GM23338 (cell line): ENCODE measurements around the gene ABI1. TPM values are rescaled to one million over a fixed set of nuclear protein-coding genes. Genes with fewer than 3 reads are reported as not detected.
"Not testable (repeated sequence)": the region's sequence is repeated elsewhere in the genome, so short reads cannot be mapped to it uniquely, and the experiment has no call there.

ENCODE experiments used
- ATAC-seq: fragments of 200-7000 bp; cut with Tn5 transposase; 3 replicates; pipeline ENCODE4 v1.9.1; 2020
- DNase-seq: peaks from one replicate; pipeline ENCODE4 v3.0.0-alpha.2; 2015; ENCODE audit warnings: low spot score
- H2AFZ ChIP-seq: fragments of 200-600 bp; sonication (generic); 2 replicates; pipeline ENCODE4 v1.8.0; 2016; ENCODE audit warnings: antibody characterized with exemption, mild to moderate bottlenecking, moderate library complexity
- H3F3A ChIP-seq: fragments of 200-600 bp; sonication (generic); replicated peaks from 2 replicates; pipeline ENCODE4 v1.8.0; 2017; ENCODE audit warnings: antibody characterized with exemption, mixed run types, low read depth
- H3K27ac ChIP-seq: fragments of 200-600 bp; sonication (generic); 2 replicates; pipeline ENCODE4 v1.6.1; 2016; ENCODE audit warnings: low read depth
- H3K27me3 ChIP-seq: fragments of 200-600 bp; sonication (generic); 2 replicates; pipeline ENCODE4 v1.8.0; 2016; ENCODE audit warnings: mild to moderate bottlenecking, mixed run types, moderate library complexity; ENCODE audit not compliant: insufficient read depth
- H3K36me3 ChIP-seq: fragments of 200-600 bp; sonication (generic); 2 replicates; pipeline ENCODE4 v1.8.0; 2016; ENCODE audit warnings: mild to moderate bottlenecking; ENCODE audit not compliant: insufficient read depth
- H3K4me1 ChIP-seq: fragments of 200-600 bp; sonication (generic); 2 replicates; pipeline ENCODE4 v1.8.0; 2016; ENCODE audit warnings: mild to moderate bottlenecking, moderate library complexity; ENCODE audit not compliant: insufficient read depth
- H3K4me2 ChIP-seq: fragments of 200-600 bp; sonication (generic); 2 replicates; pipeline ENCODE4 v1.7.1; 2017; ENCODE audit warnings: mixed run types
- H3K4me3 ChIP-seq: fragments of 200-600 bp; sonication (generic); 2 replicates; pipeline ENCODE4 v1.6.1; 2016; ENCODE audit warnings: mixed run types
- H3K79me2 ChIP-seq: fragments of 200-600 bp; sonication (generic); replicated peaks from 2 replicates; pipeline ENCODE4 v1.8.0; 2017; ENCODE audit warnings: mild to moderate bottlenecking; ENCODE audit not compliant: insufficient read depth
- H3K9me2 ChIP-seq: fragments of 200-600 bp; sonication (generic); 2 replicates; pipeline ENCODE4 v1.8.0; 2017; ENCODE audit not compliant: insufficient read depth
- H4K20me1 ChIP-seq: fragments of 200-600 bp; sonication (generic); replicated peaks from 2 replicates; pipeline ENCODE4 v1.8.0; 2017; ENCODE audit warnings: mild to moderate bottlenecking; ENCODE audit not compliant: insufficient read depth
- H3K27ac Mint-ChIP-seq: 2 replicates; pipeline ENCODE4 v1.8.0; 2020; ENCODE audit warnings: inconsistent platforms, mild to moderate bottlenecking, moderate library complexity, mixed read lengths
- H3K27me3 Mint-ChIP-seq: 3 replicates; pipeline ENCODE4 v1.8.0; 2022; ENCODE audit warnings: low read depth, mild to moderate bottlenecking, moderate library complexity, mixed read lengths, inconsistent platforms; ENCODE audit not compliant: insufficient read depth, poor library complexity
- H3K36me3 Mint-ChIP-seq: 3 replicates; pipeline ENCODE4 v1.8.0; 2021; ENCODE audit warnings: low read depth, mild to moderate bottlenecking, inconsistent platforms, moderate library complexity, mixed read lengths
- H3K4me1 Mint-ChIP-seq: 3 replicates; pipeline ENCODE4 v1.8.0; 2020; ENCODE audit warnings: mild to moderate bottlenecking, inconsistent platforms, mixed read lengths
- H3K4me3 Mint-ChIP-seq: 3 replicates; pipeline ENCODE4 v1.8.0; 2021; ENCODE audit warnings: moderate library complexity, mild to moderate bottlenecking, inconsistent platforms, mixed read lengths
- H3K9me3 Mint-ChIP-seq: 3 replicates; pipeline ENCODE4 v1.8.0; 2020; ENCODE audit warnings: moderate library complexity, mild to moderate bottlenecking, inconsistent platforms, mixed read lengths
- CREB1 ChIP-seq: fragments of 250-450 bp; sonication (Bioruptor Pico); IDR thresholded peaks from 2 replicates; pipeline ENCODE4 v1.5.0; 2020; ENCODE audit warnings: low read depth, mild to moderate bottlenecking, moderate library complexity
- CTCF ChIP-seq, 2 experiments: fragments of 200-600 bp in 1 of 2; sonication (generic) in 1 of 2; conservative IDR thresholded peaks; 2 replicates each; pipeline versions ENCODE4 v1.5.1 to v1.6.1; 2016 to 2017; ENCODE audit warnings: antibody characterized with exemption in 2 of 2, low read depth in 2 of 2, mild to moderate bottlenecking in 2 of 2, moderate library complexity in 1 of 2
- ETS1 ChIP-seq: IDR thresholded peaks from 2 replicates; pipeline ENCODE4 v1.6.1; 2016; ENCODE audit warnings: antibody characterized with exemption
- EZH2 ChIP-seq: fragments of 200-600 bp; sonication (generic); IDR thresholded peaks from one replicate; pipeline ENCODE4 v1.8.0; 2017; ENCODE audit warnings: antibody characterized with exemption, mild to moderate bottlenecking, low read depth; ENCODE audit not compliant: unreplicated experiment
- JUNB ChIP-seq: IDR thresholded peaks from one replicate; pipeline ENCODE4 v1.6.1; 2016; ENCODE audit warnings: antibody characterized with exemption; ENCODE audit not compliant: unreplicated experiment
- NANOG ChIP-seq: IDR thresholded peaks from 2 replicates; pipeline ENCODE4 v1.6.1; 2016; ENCODE audit warnings: antibody characterized with exemption, borderline replicate concordance
- POLR2AphosphoS5 ChIP-seq: IDR thresholded peaks from 2 replicates; pipeline ENCODE4 v1.6.1; 2016; ENCODE audit warnings: antibody characterized with exemption, low read depth
- STAT1 ChIP-seq: IDR thresholded peaks from one replicate; pipeline ENCODE4 v1.6.1; 2016; ENCODE audit warnings: antibody characterized with exemption; ENCODE audit not compliant: unreplicated experiment
- polyA plus RNA-seq: library from polyadenylated mRNA; unstranded; fragments of >200 nt; fragmentation: Nextera tagmentation; extraction: Ambion mirVana; gene quantifications from 2 replicates; pipeline ENCODE4 v1.2.1, GENCODE V29; 2016
- total RNA-seq: library from RNA; depleted of rRNA; stranded (reverse); fragments of >200 nt; shearing (Covaris generic); gene quantifications from 2 replicates; pipeline ENCODE4 v1.2.3, GENCODE V29; 2014
- TF ChIP-seq, protein P1 (sequence below): IDR thresholded peaks from one replicate; pipeline ENCODE4 v1.6.1; 2018; ENCODE audit warnings: antibody characterized with exemption; ENCODE audit not compliant: unreplicated experiment

Gene ABI1
- total and polyA plus RNA-seq, 2 experiments from 2014 or later, result 22.3 to 30.7 TPM

GRCh38 chr10:26790221-26790995 is 70.3 kb downstream of the ABI1 start:
- Mint-ChIP-seq H3K36me3 (peaks cover 11% of the 10 kb centered on the region; the same call in 2 of the 3 replicates), H3K9me3 (peaks cover 10% of the 10 kb centered on the region), H3K27ac (no peak overlapping the region), H3K4me1 (peaks cover 11% of the 10 kb centered on the region), H3K4me3 (no peak overlapping the region), H3K27me3 (no peaks in the 10 kb centered on the region)
- no peaks in the 10 kb centered on the region for H3K27me3 ChIP-seq
- 0 out of 2 replicates have a peak, but pooled peaks cover 3% of the 10 kb centered on the region for H3K9me2 ChIP-seq
- no peak overlapping the region for H3K4me3 ChIP-seq
- H3K4me2 ChIP-seq, result no peak overlapping the region
- H3K4me1 ChIP-seq, result no peaks in the 10 kb centered on the region
- H4K20me1 ChIP-seq, result no peaks in the 10 kb centered on the region; the same call in none of the 2 replicates
- TF ChIP-seq, protein P1, sequence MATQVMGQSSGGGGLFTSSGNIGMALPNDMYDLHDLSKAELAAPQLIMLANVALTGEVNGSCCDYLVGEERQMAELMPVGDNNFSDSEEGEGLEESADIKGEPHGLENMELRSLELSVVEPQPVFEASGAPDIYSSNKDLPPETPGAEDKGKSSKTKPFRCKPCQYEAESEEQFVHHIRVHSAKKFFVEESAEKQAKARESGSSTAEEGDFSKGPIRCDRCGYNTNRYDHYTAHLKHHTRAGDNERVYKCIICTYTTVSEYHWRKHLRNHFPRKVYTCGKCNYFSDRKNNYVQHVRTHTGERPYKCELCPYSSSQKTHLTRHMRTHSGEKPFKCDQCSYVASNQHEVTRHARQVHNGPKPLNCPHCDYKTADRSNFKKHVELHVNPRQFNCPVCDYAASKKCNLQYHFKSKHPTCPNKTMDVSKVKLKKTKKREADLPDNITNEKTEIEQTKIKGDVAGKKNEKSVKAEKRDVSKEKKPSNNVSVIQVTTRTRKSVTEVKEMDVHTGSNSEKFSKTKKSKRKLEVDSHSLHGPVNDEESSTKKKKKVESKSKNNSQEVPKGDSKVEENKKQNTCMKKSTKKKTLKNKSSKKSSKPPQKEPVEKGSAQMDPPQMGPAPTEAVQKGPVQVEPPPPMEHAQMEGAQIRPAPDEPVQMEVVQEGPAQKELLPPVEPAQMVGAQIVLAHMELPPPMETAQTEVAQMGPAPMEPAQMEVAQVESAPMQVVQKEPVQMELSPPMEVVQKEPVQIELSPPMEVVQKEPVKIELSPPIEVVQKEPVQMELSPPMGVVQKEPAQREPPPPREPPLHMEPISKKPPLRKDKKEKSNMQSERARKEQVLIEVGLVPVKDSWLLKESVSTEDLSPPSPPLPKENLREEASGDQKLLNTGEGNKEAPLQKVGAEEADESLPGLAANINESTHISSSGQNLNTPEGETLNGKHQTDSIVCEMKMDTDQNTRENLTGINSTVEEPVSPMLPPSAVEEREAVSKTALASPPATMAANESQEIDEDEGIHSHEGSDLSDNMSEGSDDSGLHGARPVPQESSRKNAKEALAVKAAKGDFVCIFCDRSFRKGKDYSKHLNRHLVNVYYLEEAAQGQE, result no peak
- TF ChIP-seq JUNB (no peak), STAT1 (no peak), POLR2AphosphoS5 (no peak), EZH2 (no peak)
- no peaks in the 10 kb centered on the region for H3K36me3 ChIP-seq
- H3F3A ChIP-seq, result no peaks in the 10 kb centered on the region
- H3K27ac ChIP-seq, result no peak overlapping the region
- peaks cover 93% of the 10 kb centered on the region for H3K79me2 ChIP-seq
- DNase-seq (no peak), ATAC-seq (no peak)
- no peak overlapping the region for H2AFZ ChIP-seq

DNA sequence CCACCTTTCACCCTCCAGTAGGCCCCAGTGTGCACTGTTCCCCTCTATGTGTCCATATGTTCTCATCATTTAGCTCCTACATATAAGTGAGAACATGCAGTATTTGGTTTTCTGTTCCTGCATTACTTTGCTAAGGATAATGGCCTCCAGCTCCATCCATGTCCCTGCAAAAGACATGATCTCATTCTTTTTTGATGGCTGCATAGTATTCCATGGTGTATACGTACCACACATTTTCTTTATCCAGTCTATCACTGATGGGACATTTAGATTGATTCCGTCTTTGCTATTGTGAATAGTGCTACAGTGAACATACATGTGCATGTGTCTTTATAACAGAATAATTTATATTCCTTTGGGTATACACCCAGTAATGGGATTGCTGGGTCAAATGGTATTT is 71.0 kb downstream of the ABI1 start:
- H3K4me2 ChIP-seq, H2AFZ ChIP-seq, H3K36me3 ChIP-seq, H3K27me3 Mint-ChIP-seq, H3K27ac Mint-ChIP-seq, H3F3A ChIP-seq, H3K27ac ChIP-seq, H4K20me1 ChIP-seq, H3K27me3 ChIP-seq, H3K4me1 ChIP-seq, ATAC-seq, H3K9me2 ChIP-seq, H3K36me3 Mint-ChIP-seq, H3K4me3 Mint-ChIP-seq, H3K4me3 ChIP-seq, DNase-seq, H3K9me3 Mint-ChIP-seq: not testable (repeated sequence)
- peaks cover 90% of the 10 kb centered on the region for H3K79me2 ChIP-seq
- peaks cover 11% of the 10 kb centered on the region for H3K4me1 Mint-ChIP-seq

- Histone ChIP-seq H3K4me3 (no peak overlapping the region), H2AFZ (no peak overlapping the region), H3K27me3 (no peaks in the 10 kb centered on the region), H3K9me2 (0 out of 2 replicates have a peak, but pooled peaks cover 3% of the 10 kb centered on the region), H4K20me1 (no peaks in the 10 kb centered on the region; the same call in none of the 2 replicates), H3K36me3 (no peaks in the 10 kb centered on the region), H3K79me2 (peaks cover 92% of the 10 kb centered on the region), H3F3A (no peaks in the 10 kb centered on the region), H3K4me1 (peaks cover 4% of the 10 kb centered on the region; the same call in 1 of the 2 replicates), H3K27ac (no peak overlapping the region), H3K4me2 (no peak overlapping the region)
- no peak for DNase-seq
- H3K27ac Mint-ChIP-seq, result no peak overlapping the region
- no peaks in the 10 kb centered on the region for H3K27me3 Mint-ChIP-seq
- H3K4me1 Mint-ChIP-seq, result peaks cover 17% of the 10 kb centered on the region
- peaks cover 5% of the 10 kb centered on the region; the same call in 2 of the 3 replicates for H3K36me3 Mint-ChIP-seq
- H3K9me3 Mint-ChIP-seq, result peaks cover 5% of the 10 kb centered on the region; the same call in 1 of the 3 replicates
- no peak overlapping the region for H3K4me3 Mint-ChIP-seq
- TF ChIP-seq JUNB, result no peak
- no peak for TF ChIP-seq ETS1
- TF ChIP-seq EZH2, result no peak
- TF ChIP-seq CTCF (conservative IDR thresholded peaks at IDR 0.05; ENCODE audit: low read depth in 2 of 2), result no peak
- TF ChIP-seq NANOG, result no peak
- TF ChIP-seq POLR2AphosphoS5, result no peak
- no peak for TF ChIP-seq CREB1 (CRISPR knock-in tag)
- no peak for ATAC-seq
Observed at GRCh38 chr10:26787362-26787761, 73.4 kb downstream of the ABI1 start.
